ENCODE results near the gene PLSCR4.
"Not testable (repeated sequence)": the region's sequence is repeated elsewhere in the genome, so short reads cannot be mapped to it uniquely, and the experiment has no call there.

PLSCR4 gene

GRCh38 chr3:146246526-146246925, 4.4 kb downstream of the PLSCR4 start:
- no peak for DNase-seq

- no peak for DNase-seq
These were observed 7.3 kb downstream of the PLSCR4 start for GRCh38 chr3:146243559-146243958.

DNA sequence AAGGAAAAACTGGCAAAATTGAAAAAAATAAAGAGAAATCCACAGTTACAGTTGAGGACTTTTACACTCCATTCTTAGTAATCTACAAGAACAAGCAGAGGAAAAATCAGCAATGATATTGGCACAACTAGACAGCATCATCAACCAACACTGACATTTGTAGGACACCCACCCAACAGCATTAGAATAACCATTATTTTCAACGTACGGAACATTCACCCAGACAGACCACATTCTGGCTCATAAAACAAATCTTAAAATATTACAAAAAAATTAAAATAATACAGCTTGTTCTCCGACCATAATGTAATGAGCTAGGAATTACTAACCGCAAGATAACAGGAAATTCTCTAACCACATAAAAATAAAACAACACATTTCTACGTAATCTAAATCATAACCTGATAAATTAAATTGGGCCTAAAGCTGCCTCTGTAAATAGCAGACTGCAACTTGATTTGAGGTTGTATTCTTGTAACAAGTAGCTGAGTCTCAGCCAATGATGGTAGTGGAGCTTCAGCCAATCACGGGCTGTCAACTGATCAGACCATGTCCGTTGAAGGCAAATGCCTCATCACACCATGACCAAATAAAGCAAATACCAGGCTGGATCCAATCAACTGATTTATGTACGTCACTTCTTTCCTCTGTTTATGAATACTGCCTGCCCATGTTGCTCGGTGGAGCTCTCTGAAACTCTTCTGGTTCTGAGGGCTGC, 9.2 kb downstream of the PLSCR4 start:
- DNase-seq: no peak

- no peak for DNase-seq
These were observed 17.4 kb downstream of the PLSCR4 start for GRCh38 chr3:146233487-146233886.

GRCh38 chr3:146227486-146227885, 23.4 kb downstream of the PLSCR4 start:
- no peak for DNase-seq

DNA sequence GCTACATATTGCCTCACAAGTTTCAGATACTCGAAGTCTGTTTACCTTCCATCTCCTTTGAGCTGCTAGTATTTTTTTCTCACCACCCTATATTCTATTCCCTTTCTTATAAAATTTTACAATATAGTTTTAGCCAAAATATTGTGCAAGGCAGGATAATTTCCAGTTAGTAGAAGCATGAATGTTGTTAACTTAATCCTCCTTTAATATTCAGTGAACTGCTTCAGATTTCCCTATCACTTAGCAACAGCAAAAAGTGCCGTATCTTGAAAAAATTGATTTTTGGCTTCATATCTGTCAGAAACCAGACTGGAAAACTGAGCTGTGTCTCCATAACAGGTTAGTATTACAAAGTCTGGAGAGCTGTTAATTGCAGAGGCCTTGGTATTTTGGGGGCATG, 24.0 kb downstream of the PLSCR4 start:
- DNase-seq: no peak

DNA sequence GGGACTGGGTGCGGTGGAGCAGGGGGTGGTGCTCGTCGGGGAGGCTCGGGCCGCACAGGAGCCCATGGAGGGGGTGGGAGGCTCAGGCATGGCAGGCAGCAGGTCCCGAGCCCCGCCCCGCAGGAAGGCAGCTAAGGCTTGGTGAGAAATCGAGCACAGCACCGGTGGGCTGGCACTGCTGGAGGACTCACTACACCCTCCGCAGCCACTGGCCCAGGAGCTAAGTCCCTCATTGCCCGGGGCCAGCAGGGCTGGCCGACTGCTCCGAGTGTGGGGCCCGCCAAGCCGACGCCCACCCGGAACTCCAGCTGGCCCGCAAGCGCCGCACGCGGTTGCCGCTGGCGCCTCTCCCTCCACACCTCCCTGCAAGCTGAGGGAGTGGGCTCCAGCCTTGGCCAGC, 25.4 kb downstream of the PLSCR4 start:
- not testable (repeated sequence) for DNase-seq

DNA sequence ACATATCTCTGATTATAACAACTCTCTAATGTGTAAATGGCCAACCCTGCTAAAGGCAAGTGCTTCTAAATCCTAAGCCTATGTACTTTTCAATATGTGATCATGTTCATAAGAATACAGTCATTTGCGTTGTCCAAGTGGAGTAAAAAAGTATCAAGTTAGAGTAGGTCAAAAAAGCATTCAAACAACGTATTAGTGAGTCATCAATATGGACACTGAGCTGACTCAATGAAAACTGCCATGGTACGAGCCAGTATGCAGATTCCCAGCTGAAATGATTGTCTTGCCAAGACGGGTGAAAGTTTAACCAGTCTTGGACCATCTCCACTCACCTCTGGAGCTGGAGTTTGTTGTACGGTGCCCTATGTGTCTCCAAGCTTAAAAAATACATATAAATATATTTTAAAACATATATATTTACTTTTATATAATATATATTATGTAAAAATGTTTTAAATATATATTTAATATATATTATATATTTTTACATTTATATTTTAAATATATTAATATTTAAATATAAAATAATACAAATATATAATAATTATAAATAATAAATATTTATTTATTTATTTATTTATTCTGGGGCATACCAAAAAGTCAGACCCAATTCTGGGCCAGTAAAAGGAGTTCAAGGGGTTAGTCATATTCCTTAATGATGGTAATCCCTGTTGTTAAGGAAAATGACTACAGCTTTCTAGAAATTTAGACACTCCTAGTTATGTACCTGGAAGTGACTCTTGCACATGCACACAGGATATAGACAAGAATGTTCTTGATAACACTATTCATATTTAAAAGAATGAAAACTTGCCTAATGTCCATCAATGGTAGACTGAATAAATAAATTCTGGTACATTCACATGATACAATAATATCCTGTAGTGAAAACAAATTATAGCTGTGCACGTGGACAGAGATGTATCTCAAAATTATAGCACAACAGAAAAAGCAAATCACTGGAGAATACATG, 27.2 kb downstream of the PLSCR4 start:
- DNase-seq: no peak

GRCh38 chr3:146222204-146223046, 28.5 kb downstream of the PLSCR4 start:
- DNase-seq: no peak

- DNase-seq: no peak
These were observed 29.6 kb downstream of the PLSCR4 start for GRCh38 chr3:146221276-146221675.

DNA sequence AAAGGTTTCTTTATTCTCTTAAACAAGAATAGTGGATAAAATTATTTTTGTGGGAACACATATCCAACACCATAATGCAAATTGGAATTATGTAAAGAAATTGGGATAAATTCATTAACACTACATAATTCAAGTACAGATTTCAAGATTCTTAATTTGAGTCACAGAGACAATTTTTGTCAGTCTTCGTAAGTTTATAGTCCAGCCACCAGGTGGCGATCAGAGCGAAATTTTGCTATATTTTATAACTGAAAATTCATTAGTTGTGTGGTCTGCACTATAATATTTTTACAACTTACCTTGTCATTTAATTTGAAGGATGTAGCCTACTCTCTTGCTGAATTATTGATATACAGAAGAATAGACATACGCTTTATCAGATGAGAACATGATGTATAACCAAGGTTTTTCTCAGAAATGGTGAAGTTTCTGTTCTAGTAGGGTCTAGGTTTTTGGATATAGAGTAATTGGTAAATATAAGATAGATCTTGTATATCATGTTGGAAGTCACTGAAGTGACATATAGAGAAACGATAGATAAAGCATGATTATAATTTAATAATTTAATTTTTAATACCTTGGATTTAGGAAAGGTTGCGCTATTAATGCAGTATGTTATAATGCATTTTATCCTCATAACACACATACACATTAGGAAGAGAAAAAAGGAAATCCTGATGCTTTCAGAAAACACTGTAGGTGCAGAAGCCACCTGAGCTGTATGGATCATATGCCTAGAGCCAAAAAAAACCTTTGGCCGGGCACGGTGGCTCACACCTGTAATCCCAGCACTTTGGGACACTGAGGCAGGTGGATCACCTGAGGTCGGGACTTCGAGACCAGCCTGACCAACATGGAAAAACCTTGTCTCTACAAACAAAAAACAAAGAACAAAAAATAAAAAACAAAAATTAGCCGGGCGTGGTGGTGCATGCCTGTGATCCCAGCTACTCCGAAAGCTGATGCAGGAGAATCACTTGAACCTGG, 31.7 kb downstream of the PLSCR4 start:
- DNase-seq: peak; percentile 6

DNA sequence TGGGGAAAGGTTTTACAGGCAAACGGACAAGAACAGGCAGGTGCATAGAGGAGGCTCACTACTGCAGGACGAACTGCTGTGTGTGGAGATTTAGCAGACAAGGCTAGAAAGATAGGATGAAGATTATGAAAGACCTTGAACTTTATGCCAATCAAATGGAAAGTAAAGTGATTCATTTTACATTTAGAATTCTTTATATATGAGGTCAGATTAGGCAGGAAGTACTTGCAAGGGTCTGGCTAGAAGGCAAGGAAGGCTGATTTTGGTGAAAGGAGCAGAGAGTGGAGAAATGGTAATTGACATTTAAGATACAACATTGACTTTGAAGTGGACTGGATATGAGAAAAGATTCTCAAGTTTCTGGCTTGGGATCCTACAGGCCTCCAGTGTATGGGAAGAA, 33.6 kb downstream of the PLSCR4 start:
- no peak for DNase-seq

- no peak for DNase-seq
These were observed 36.4 kb downstream of the PLSCR4 start for GRCh38 chr3:146214493-146214892.

DNA sequence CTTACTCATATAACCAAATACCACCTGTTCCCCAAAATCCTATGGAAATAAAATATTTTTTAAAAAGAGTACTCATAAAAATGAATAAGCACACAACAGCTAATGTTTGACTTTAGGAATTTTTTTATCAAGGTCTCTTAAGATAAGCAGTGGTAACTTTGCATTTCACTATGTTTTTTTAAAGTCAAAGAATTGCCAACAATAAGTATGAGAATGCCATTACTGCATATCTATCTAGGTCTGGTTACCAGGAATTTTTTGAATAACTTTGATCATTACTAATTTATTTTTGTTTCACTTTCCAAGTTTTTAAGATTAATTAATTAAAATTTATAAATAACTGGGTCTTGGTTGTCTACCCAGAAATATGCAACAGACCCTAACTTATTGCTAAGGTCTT, 41.5 kb downstream of the PLSCR4 start:
- DNase-seq: no peak

- no peak for DNase-seq
These were observed 47.1 kb downstream of the PLSCR4 start for GRCh38 chr3:146203776-146204175.

- DNase-seq: no peak
These were observed 50.3 kb downstream of the PLSCR4 start for GRCh38 chr3:146200461-146201220.

GRCh38 chr3:146199762-146200161, 51.1 kb downstream of the PLSCR4 start:
- no peak for DNase-seq

DNA sequence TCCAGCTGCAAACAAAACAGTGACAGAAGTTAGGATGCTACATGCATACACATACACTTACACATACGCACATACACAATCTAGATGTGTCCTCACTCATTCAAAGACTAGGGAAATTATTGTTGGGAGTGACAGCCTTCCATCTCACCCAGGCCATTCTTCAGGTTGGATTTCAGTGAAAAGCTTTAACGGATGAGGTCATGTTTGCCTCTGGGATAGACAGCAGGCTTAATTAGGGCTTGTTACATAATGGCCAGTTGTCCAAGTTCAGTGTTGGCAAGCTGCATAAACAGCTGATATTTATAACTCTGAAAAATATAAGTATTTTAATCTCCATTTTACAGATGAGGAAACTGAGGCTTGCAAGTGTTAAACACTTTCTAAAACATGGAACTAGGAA, 54.1 kb downstream of the PLSCR4 start:
- DNase-seq: no peak

DNA sequence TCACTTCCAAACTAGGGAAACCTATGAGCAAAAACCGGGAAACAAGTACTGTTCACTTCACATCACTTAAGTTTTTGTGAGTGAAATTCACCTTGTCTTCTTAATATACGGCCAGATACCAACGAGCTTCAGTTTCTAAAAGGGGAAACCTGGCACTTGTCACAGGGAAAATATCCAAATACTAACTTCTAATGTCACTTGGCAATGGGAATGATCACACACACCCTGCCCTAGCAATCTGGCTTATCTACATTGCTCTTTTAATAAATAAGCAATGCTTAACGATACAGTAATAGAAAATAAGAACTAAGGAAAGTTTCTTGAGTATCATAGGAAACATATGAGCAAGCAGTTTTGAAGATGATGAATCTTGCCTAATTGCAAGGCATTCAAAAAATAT, 55.3 kb downstream of the PLSCR4 start:
- DNase-seq: no peak

- no peak for DNase-seq
These were observed 55.9 kb downstream of the PLSCR4 start for GRCh38 chr3:146195030-146195429.

DNA sequence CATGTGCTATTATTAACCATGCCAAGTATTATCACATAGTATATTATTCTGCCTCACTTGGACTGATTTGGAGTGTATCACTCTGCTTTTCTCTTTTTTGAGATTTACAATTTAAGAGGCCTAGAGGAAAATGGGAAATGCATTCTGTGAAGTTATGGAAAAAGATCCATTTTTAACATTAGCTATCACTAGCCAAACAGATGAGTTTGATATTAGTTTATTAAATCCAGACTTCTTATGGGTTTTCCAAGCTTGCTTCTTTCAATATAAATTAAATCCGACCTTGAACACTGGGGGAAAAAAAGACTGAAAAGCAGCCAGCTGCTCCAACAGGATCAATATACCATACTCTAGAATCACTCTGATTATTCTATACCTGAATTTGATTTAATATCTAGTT, 59.9 kb downstream of the PLSCR4 start:
- DNase-seq: no peak

Data from NCI-H2029 (cell line).